Measurements from ENCODE around the gene ADCY6. TPM values are rescaled to one million over a fixed set of nuclear protein-coding genes. Genes with fewer than 3 reads are reported as not detected.

Gene ADCY6
- polyA plus RNA-seq, 6 donors from 2014 or later: not detected

- ATAC-seq (ENCODE audit: low read depth in 2 of 2): no peak
- H3K4me3 Mint-ChIP-seq: no peak overlapping the region
- H3K27me3 Mint-ChIP-seq: no peaks in the 10 kb centered on the region
- no peak for DNase-seq
- H3K27ac Mint-ChIP-seq: peak overlapping the region in 1 of 6 donors; percentile 52
- no peaks in the 10 kb centered on the region for H3K36me3 Mint-ChIP-seq
- peaks cover 0 to 2% (median 0%) of the 10 kb centered on the region in 3 donors for H3K4me1 Mint-ChIP-seq
- H3K9me3 Mint-ChIP-seq: no peaks in the 10 kb centered on the region
These were observed 15.2 kb downstream of the ADCY6 start for GRCh38 chr12:48773686-48774085.

DNA sequence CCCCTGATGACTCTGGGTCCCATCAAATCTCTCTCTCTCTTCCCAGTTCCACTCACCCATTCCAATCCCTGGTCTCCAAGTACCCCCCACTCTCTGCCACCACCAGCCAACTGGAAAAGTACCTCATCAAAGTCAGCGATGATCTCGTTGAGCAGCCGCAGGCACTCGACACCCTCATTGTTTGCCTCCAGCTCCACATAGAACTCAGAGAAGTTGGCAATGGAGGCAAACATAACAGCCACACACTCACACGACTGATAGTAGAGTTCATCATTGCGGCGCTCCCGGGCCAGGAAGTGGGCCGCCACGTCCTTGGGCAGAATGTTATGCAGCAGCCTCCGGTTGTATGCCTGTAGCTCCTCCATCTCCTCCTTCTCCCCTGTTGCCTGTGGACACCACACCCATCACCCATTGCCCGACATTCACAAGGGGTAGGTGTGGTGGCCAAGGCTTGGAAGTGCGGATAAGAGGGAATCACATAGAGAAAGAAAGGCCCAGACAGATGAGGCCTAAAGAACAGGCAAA lies 17.2 kb downstream of the ADCY6 start:
- Mint-ChIP-seq H3K36me3 (no peaks in the 10 kb centered on the region), H3K27ac (peak overlapping the region in 2 of 6 donors; percentile 26 to 86), H3K9me3 (no peaks in the 10 kb centered on the region), H3K4me3 (no peak overlapping the region), H3K4me1 (no peaks in the 10 kb centered on the region), H3K27me3 (no peaks in the 10 kb centered on the region)
- ATAC-seq (ENCODE audit: low read depth in 2 of 2) (no peak), DNase-seq (no peak)

GRCh38 chr12:48770756-48771155 lies 18.1 kb downstream of the ADCY6 start:
- H3K36me3 Mint-ChIP-seq: no peaks in the 10 kb centered on the region
- H3K27ac Mint-ChIP-seq: no peak overlapping the region
- H3K27me3 Mint-ChIP-seq: no peaks in the 10 kb centered on the region
- ATAC-seq (ENCODE audit: low read depth in 2 of 2): no peak
- DNase-seq: no peak
- H3K4me3 Mint-ChIP-seq: no peak overlapping the region
- no peaks in the 10 kb centered on the region for H3K9me3 Mint-ChIP-seq
- H3K4me1 Mint-ChIP-seq: peaks cover 0 to 4% (median 3%) of the 10 kb centered on the region in 3 donors

GRCh38 chr12:48768736-48769135 lies 20.2 kb downstream of the ADCY6 start:
- H3K9me3 Mint-ChIP-seq: no peaks in the 10 kb centered on the region
- DNase-seq: no peak
- no peaks in the 10 kb centered on the region for H3K36me3 Mint-ChIP-seq
- peaks cover 0 to 6% (median 0%) of the 10 kb centered on the region in 3 donors for H3K27me3 Mint-ChIP-seq
- H3K27ac Mint-ChIP-seq: no peak overlapping the region
- no peak overlapping the region for H3K4me3 Mint-ChIP-seq
- H3K4me1 Mint-ChIP-seq: peaks cover 0 to 9% (median 5%) of the 10 kb centered on the region in 3 donors
- ATAC-seq (ENCODE audit: low read depth in 2 of 2): no peak

DNA sequence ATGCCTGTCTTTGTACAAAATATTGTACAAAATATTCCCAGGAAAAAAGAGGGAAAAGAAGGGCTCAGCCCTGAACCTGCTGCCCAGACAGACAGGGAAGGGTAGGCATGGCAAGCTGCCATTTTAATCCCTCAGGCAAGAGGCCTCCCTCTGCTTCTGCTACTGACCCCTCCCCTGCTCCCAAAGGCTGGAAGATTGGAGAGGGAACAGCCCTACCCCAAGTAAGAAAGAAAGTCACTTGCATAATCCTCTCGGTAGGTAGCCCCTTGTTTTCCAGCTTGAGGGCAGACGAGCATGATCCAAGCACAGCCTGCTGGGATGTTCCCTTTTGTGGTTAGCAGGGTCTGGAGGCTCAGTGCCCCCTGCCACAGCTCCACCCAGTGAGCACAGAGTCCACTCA lies 20.7 kb downstream of the ADCY6 start:
- peaks cover 0 to 6% (median 0%) of the 10 kb centered on the region in 3 donors for H3K27me3 Mint-ChIP-seq
- no peaks in the 10 kb centered on the region for H3K9me3 Mint-ChIP-seq
- no peaks in the 10 kb centered on the region for H3K36me3 Mint-ChIP-seq
- DNase-seq (no peak), ATAC-seq (ENCODE audit: low read depth in 2 of 2) (no peak)
- H3K4me3 Mint-ChIP-seq: no peak overlapping the region
- H3K27ac Mint-ChIP-seq: no peak overlapping the region
- H3K4me1 Mint-ChIP-seq: peaks cover 0 to 9% (median 5%) of the 10 kb centered on the region in 3 donors

DNA sequence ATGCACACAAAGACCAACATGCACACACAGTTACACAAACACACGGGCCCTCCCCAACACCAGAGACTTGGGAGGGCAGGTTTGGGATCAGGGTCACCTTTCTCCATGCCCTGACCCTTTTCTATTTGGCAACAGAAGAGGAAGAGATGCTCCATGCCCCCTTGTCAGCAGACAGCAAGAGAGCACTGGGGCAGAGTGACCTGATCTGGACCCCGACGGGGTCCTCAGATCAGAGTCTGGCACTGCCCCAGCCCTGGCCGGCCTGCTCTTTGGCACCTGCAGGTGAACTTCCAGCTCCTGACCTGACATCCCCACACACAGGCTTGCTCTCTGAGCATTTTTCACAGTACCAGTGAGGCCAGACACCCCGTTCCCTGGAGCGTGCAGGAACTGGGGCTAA lies 21.4 kb downstream of the ADCY6 start:
- no peaks in the 10 kb centered on the region for H3K9me3 Mint-ChIP-seq
- peaks cover 0 to 6% (median 0%) of the 10 kb centered on the region in 3 donors for H3K27me3 Mint-ChIP-seq
- H3K27ac Mint-ChIP-seq: no peak overlapping the region
- no peak overlapping the region for H3K4me3 Mint-ChIP-seq
- H3K4me1 Mint-ChIP-seq: peaks cover 0 to 9% (median 5%) of the 10 kb centered on the region in 3 donors
- ATAC-seq (ENCODE audit: low read depth in 2 of 2) (no peak), DNase-seq (no peak)
- H3K36me3 Mint-ChIP-seq: no peaks in the 10 kb centered on the region

GRCh38 chr12:48767047-48767446 lies 21.8 kb downstream of the ADCY6 start:
- no peak overlapping the region for H3K4me3 Mint-ChIP-seq
- peaks cover 0 to 9% (median 5%) of the 10 kb centered on the region in 3 donors for H3K4me1 Mint-ChIP-seq
- no peaks in the 10 kb centered on the region for H3K9me3 Mint-ChIP-seq
- no peak for ATAC-seq (ENCODE audit: low read depth in 2 of 2)
- DNase-seq: no peak
- no peaks in the 10 kb centered on the region for H3K36me3 Mint-ChIP-seq
- no peak overlapping the region for H3K27ac Mint-ChIP-seq
- H3K27me3 Mint-ChIP-seq: peaks cover 0 to 6% (median 0%) of the 10 kb centered on the region in 3 donors

GRCh38 chr12:48765753-48766162 lies 23.1 kb downstream of the ADCY6 start:
- Mint-ChIP-seq H3K27ac (no peak overlapping the region), H3K36me3 (no peaks in the 10 kb centered on the region), H3K4me1 (peaks cover 0 to 9% (median 5%) of the 10 kb centered on the region in 3 donors), H3K9me3 (no peaks in the 10 kb centered on the region), H3K4me3 (no peak overlapping the region), H3K27me3 (peaks cover 0 to 6% (median 0%) of the 10 kb centered on the region in 3 donors)
- no peak for DNase-seq
- ATAC-seq (ENCODE audit: low read depth in 2 of 2): no peak

DNA sequence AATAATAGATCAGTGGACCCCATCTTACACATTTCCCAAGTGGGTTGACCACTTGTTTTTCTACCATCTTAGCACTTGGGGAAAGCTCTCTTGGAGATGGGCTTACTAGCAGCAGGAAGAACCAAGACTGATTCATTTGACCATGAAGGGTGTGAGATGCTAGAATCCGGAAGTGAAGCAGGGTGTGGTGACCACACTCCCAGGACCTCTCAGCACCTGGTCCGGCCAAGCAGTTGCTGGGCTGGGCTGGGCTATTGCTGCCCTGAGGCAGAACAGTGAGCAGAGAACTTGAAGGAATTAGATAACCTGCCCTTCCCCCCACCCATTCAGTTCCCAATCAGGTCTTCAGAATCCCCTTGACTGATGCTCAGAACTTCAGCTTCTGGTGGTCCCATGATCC lies 24.4 kb downstream of the ADCY6 start:
- H3K27me3 Mint-ChIP-seq: peaks cover 0 to 6% (median 0%) of the 10 kb centered on the region in 3 donors
- ATAC-seq (ENCODE audit: low read depth in 2 of 2) (no peak), DNase-seq (no peak)
- no peak overlapping the region for H3K27ac Mint-ChIP-seq
- H3K36me3 Mint-ChIP-seq: no peaks in the 10 kb centered on the region
- H3K9me3 Mint-ChIP-seq: no peaks in the 10 kb centered on the region
- H3K4me1 Mint-ChIP-seq: peaks cover 0 to 9% (median 5%) of the 10 kb centered on the region in 3 donors
- H3K4me3 Mint-ChIP-seq: no peak overlapping the region

- H3K27ac Mint-ChIP-seq: no peak overlapping the region
- no peaks in the 10 kb centered on the region for H3K36me3 Mint-ChIP-seq
- no peak for ATAC-seq (ENCODE audit: low read depth in 2 of 2)
These were observed 30.2 kb downstream of the ADCY6 start for GRCh38 chr12:48758737-48759136.

DNA sequence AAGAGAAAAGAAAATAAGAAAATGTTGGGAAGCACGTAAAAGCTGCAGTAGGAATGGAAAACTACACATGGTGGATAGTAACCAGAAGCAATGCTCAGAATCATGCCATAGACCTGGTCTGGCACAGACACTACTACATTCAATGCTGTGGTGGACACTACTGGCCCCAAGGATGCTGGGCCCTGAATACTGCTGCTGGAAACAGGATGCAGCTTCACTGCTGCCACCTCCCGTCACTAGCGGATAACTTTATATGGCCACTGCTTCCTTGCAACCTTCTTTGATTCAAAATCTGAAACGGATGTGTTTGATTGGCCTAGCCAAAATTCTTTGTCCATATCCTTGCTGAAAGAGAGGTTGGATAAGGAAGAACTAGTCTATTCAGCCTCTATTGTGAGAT lies 30.7 kb downstream of the ADCY6 start:
- Mint-ChIP-seq H3K9me3 (no peaks in the 10 kb centered on the region), H3K4me3 (no peak overlapping the region), H3K4me1 (no peaks in the 10 kb centered on the region), H3K27me3 (peaks cover 0 to 3% (median 0%) of the 10 kb centered on the region in 3 donors), H3K36me3 (no peaks in the 10 kb centered on the region), H3K27ac (no peak overlapping the region)
- ATAC-seq (ENCODE audit: low read depth in 2 of 2) (no peak), DNase-seq (no peak)

More at GRCh38 chr12:48758737-48759136, 30.2 kb downstream of the ADCY6 start:
- no peaks in the 10 kb centered on the region for H3K9me3 Mint-ChIP-seq
- H3K4me3 Mint-ChIP-seq: no peak overlapping the region
- no peak for DNase-seq
- no peaks in the 10 kb centered on the region for H3K27me3 Mint-ChIP-seq
- no peaks in the 10 kb centered on the region for H3K4me1 Mint-ChIP-seq

GRCh38 chr12:48750769-48751356 lies 38.0 kb downstream of the ADCY6 start:
- Mint-ChIP-seq H3K36me3 (no peaks in the 10 kb centered on the region), H3K27ac (no peak overlapping the region), H3K9me3 (no peaks in the 10 kb centered on the region), H3K4me1 (no peaks in the 10 kb centered on the region), H3K4me3 (no peak overlapping the region), H3K27me3 (peaks cover 10 to 17% (median 12%) of the 10 kb centered on the region in 3 donors)
- no peak for ATAC-seq (ENCODE audit: low read depth in 2 of 2)
- no peak for DNase-seq

DNA sequence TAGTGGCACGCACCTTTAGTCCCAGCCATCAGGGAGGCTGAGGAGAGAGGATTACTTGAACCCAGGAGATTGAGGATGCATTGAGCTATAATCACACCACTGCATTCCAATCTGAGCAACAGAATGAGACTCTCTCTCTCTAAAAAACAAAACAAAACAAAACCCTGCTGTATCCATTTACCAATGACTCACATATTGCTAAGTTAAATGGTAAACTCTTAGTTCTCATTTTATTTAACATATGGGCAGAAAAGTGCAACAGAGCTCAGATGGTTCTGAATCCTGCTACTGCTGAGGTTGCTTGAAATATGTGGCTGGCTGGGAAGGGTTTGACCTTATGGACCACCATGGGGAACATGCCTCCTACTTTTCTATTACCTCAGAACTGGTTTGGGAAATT lies 38.7 kb downstream of the ADCY6 start:
- Mint-ChIP-seq H3K9me3 (no peaks in the 10 kb centered on the region), H3K27me3 (peaks cover 10 to 17% (median 12%) of the 10 kb centered on the region in 3 donors), H3K4me1 (no peaks in the 10 kb centered on the region), H3K27ac (no peak overlapping the region), H3K4me3 (no peak overlapping the region), H3K36me3 (no peaks in the 10 kb centered on the region)
- DNase-seq: no peak
- ATAC-seq (ENCODE audit: low read depth in 2 of 2): no peak

DNA sequence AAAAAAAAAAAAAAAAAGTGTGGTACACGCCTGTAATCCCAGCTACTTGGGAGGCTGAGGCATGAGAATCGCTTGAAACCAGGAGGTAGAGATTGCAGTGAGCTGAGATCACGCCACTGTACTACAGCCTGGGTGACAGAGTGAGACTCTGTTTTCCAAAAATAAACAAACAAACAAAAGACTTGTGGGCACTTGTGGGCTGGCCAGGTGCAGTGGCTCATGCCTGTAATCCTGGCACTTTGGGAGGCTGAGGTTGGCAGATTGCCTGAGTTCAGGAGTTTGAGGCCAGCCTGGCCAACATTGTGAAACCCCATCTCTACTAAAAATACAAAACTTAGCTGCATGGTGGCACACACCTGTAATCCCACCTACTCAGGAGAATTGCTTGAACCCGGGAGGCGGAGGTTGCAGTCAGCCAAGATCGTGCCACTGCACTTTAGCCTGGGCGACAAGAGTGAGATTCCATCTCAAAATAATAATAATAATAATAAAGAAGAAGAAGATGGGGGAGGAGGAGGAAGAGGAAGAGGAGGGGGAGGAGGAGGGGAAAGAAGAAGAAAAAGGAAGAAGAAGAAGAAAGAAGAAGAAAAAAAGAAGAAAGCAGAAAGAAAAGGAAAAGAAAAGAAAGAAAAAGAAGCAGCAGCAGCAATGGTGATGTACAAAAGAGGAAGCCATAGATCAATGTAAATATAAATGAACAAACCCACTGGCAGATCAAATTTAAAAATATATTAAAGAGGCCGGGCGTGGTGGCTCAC lies 44.5 kb downstream of the ADCY6 start:
- Mint-ChIP-seq H3K27me3 (peaks cover 16 to 29% (median 22%) of the 10 kb centered on the region in 3 donors), H3K9me3 (no peaks in the 10 kb centered on the region), H3K27ac (no peak overlapping the region), H3K4me1 (no peaks in the 10 kb centered on the region), H3K36me3 (no peaks in the 10 kb centered on the region), H3K4me3 (no peak overlapping the region)
- ATAC-seq (ENCODE audit: low read depth in 2 of 2) (no peak), DNase-seq (no peak)
